ENCODE data around the gene ABI3.

The ABI3 gene

GRCh38 chr17:49234509-49235080 lies 24.1 kb downstream of the ABI3 start:
- Histone ChIP-seq H3K9me3 (no peaks in the 10 kb centered on the region), H3K36me3 (no peaks in the 10 kb centered on the region), H3K27me3 (peaks cover 0 to 13% of the 10 kb centered on the region in 2 donors), H3K4me3 (no peak overlapping the region), H3K4me1 (peaks cover 0 to 19% (median 14%) of the 10 kb centered on the region in 4 donors), H3K27ac (no peak overlapping the region)
- DNase-seq: no peak
- no peak for TF ChIP-seq CTCF (IDR thresholded peaks at IDR 0.05)
- intact Hi-C loops (cut with DNase I; ENCODE audit: low total_unique reads): no loop called here

GRCh38 chr17:49235896-49236295 lies 25.4 kb downstream of the ABI3 start:
- intact Hi-C loops (cut with DNase I; ENCODE audit: low total_unique reads): no loop called here
- Histone ChIP-seq H3K27me3 (peaks cover 0 to 9% of the 10 kb centered on the region in 2 donors), H3K27ac (no peak overlapping the region), H3K4me1 (peaks cover 0 to 6% (median 2%) of the 10 kb centered on the region in 4 donors), H3K4me3 (no peak overlapping the region), H3K9me3 (no peaks in the 10 kb centered on the region), H3K36me3 (no peaks in the 10 kb centered on the region)
- DNase-seq: no peak
- no peak for TF ChIP-seq CTCF (IDR thresholded peaks at IDR 0.05)

DNA sequence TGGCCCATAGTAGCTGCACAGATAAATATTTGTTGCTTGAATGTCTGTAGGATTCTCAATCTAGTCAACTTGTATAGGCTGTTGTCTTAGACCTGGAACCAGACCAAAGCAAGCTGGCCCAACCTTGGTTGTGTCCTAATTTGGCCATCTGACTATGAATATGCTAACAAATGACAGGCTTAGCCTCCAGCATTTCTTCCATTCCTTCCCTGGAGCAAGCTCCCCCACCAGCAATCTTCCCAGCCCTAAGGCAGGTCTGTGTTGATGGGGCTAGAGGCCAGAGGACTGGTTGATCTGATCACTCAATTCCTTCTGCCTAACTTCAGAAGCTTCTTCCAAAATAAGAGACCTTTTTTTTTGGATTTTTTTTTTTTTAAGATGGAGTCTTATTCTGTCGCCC lies 29.5 kb downstream of the ABI3 start:
- no peak overlapping the region for H3K27ac ChIP-seq
- DNase-seq: no peak
- intact Hi-C loops (cut with DNase I; ENCODE audit: low total_unique reads): no loop called here

GRCh38 chr17:49240619-49241018 lies 30.1 kb downstream of the ABI3 start:
- H3K27ac ChIP-seq: no peak overlapping the region
- no peak overlapping the region for H3K4me3 ChIP-seq
- intact Hi-C loops (cut with DNase I; ENCODE audit: low total_unique reads): no loop called here
- H3K27me3 ChIP-seq: peaks cover 0 to 21% of the 10 kb centered on the region in 2 donors
- DNase-seq: no peak
- no peaks in the 10 kb centered on the region for H3K36me3 ChIP-seq
- TF ChIP-seq CTCF (IDR thresholded peaks at IDR 0.05): no peak
- H3K4me1 ChIP-seq: no peaks in the 10 kb centered on the region
- no peaks in the 10 kb centered on the region for H3K9me3 ChIP-seq

More for the DNA sequence above, 29.5 kb downstream of the ABI3 start:
- Histone ChIP-seq H3K4me1 (no peaks in the 10 kb centered on the region), H3K36me3 (no peaks in the 10 kb centered on the region), H3K27me3 (peaks cover 0 to 21% of the 10 kb centered on the region in 2 donors), H3K4me3 (no peak overlapping the region), H3K9me3 (no peaks in the 10 kb centered on the region)
- no peak for TF ChIP-seq CTCF (IDR thresholded peaks at IDR 0.05)

DNA sequence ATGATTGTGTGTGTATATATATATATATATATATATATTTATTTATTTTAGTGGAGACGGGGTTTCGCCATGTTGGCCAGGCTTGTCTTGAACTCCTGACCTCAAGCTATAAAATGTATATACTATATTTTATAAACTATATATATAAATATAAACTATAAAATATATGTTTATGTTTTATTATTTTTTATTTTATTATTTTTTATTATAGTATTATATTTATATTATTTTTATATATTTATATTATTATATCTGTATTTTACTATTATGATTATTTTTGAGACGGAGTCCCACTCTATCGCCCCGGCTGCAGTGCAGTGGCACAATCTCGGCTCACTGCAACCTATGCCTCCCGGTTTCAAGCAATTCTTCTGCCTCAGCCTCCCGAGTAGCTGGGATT lies 30.5 kb downstream of the ABI3 start:
- no peak for TF ChIP-seq CTCF (IDR thresholded peaks at IDR 0.05)
- no peaks in the 10 kb centered on the region for H3K36me3 ChIP-seq
- H3K4me3 ChIP-seq: no peak overlapping the region

More for the DNA sequence above, 30.5 kb downstream of the ABI3 start:
- Histone ChIP-seq H3K27me3 (peaks cover 0 to 18% of the 10 kb centered on the region in 2 donors), H3K9me3 (no peaks in the 10 kb centered on the region), H3K27ac (no peak overlapping the region), H3K4me1 (no peaks in the 10 kb centered on the region)
- DNase-seq: no peak
- intact Hi-C loops (cut with DNase I; ENCODE audit: low total_unique reads): no loop called here
